ENCODE data around the gene CALHM2.

- TF ChIP-seq CTCF (conservative IDR thresholded peaks at IDR 0.05 in 1 of 2, IDR thresholded peaks at IDR 0.05 in 1 of 2; ENCODE audit: low read depth in 1 of 2, low read length in 2 of 2) (no peak), EZH2 (IDR thresholded peaks at IDR 0.05; ENCODE audit: low read length, missing control alignments) (no peak)
Measured at GRCh38 chr10:103415581-103415980, 36.6 kb downstream of the CALHM2 start.

Measured in fibroblast of lung (primary cell).